ENCODE measurements around the gene TMC6.

Gene TMC6

DNA sequence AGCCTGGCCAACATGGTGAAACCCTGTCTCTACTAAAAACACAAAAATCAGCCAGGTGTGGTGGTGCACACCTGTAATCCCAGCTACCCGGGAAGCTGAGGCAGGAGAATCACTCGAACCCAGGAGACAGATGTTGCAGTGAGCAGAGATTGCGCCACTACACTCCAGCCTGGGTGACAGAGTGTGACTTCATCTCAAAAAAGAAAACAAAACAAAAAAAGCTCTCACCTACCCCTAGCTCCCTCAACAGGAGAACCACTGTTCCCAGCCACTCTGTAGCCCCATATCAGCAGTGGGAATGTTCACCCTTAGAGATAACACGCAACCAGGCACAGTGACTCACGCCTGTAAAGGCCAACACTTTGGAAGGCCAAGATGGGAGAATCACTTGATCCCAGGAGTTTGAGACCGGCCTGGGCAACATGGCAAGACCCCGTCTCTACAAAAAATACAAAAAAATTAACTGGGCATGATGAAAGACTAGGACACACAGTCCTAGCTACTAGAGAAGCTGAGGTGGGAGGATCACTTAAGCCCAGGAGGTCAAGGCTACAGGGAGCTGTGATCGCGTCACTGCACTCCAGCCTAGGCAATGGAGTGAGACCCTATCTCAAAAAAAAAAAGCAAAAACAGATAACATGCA, 7.4 kb upstream of the TMC6 start:
- DNase-seq (ENCODE audit: low read depth): no peak

DNA sequence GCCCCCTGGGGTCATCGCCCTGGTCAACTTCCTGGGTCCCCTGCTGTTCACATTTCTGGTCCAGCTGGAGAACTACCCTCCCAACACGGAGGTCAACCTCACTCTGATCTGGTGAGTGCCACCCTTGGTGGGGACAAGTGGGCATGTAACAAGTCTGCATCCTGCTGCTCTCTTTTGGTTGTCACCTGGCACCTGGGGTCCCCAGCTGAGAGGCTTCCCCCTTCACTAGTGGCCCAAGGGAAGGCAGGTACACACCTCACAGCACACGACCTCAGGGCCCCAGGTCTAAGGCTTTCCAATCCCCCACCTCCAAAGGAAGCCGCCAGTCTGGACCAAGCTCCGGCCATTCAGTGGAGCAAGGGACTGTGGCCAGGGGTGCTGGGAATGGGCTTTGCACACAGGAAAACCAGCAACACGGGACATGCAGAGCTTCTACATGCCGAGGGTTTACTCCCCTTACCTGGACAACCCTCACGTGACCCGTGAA, 6.4 kb upstream of the TMC6 start:
- no peak for DNase-seq (ENCODE audit: low read depth)

DNA sequence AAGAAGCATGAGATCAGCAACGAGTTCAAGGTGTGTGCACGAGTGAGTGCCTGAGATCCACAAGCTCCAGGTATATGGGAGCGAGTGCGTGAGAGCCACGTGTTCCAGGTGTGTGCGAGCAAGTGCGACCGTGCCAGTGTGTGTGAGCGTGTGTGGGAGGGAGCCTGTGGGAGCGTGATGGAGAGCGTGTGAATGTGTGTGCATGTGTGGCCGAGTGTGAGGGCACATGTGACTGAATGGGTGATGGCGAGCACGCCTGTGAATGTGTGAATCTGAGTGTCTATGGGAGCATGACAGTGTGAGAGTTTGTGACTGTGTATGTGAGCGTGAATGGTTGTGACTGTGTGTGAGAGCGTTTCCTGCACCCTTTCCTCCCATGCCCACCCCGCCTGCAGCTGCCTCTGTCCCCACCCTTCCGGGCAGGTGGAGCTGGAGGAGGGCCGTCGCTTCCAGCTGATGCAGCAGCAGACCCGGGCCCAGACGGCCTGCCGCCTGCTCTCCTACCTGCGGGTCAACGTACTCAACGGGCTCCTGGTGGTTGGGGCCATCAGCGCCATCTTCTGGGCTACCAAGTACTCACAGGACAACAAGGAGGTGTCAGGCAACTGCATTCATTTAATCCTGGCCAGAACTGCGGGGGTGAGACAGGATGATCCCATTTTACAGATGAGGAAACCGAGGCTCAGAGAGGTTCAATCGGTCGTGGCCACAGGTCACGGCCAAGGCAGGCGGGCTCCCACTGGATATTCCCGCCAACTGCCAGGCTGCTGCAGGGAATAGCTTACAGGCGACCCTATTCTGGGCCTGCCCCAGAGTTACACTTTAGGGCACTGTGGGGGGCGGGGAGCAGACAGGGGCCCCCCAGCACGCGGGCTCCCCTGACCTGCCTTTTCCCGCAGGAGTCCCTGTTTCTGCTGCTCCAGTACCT, 5.7 kb upstream of the TMC6 start:
- DNase-seq (ENCODE audit: low read depth): peak; percentile 63

DNA sequence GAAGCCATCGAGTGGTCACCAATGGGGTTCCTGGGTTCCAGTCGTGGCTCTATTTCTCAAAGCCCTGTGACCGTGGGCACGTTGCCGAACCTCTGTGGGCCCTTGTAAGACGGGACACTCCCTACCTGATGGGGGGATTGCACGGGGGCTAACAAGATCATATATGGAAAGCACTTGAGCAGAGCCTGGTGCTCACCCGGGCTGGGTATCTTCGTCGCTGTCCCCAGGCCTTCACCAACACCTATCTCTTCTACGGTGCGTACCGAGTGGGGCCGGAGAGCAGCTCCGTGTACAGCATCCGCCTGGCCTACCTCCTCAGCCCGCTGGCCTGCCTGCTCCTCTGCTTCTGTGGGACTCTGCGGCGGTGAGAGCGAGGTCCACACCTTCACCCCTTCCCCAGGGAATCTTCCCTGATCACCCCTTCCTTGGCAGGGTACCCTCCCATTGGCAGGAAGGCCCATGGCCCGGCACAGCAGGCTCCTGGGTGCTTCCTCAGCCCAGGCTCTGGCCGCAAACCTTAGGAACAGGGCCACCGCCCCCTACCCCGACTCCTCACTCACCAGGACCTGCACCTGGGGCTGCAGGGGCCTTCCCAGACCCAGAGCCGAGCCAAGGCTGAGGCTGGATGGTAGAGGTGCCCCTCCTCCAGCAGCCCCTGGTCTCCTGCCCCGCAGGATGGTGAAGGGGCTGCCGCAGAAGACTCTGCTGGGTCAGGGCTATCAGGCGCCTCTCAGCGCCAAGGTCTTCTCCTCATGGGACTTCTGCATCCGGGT, 4.8 kb upstream of the TMC6 start:
- no peak for DNase-seq (ENCODE audit: low read depth)

DNA sequence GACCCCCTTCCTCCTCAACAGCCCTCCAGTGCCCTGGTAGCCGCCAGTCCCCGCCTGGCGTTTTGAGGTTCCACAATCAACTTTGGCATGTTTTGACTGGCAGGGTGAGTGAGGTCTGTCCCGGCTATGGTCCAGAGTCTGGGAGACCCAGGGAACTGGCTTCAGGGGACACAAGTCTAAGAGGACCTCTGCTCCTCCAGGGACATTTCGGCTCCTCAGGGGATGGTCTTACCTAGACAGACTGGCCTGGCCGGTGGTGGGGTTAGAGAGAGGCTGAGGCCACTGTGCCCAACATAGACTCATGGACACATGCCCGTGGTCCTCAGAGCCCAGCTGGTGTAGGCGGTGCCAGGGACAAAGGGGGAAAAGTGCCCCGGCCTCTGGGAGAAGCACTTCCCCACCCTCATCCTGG, 4.2 kb upstream of the TMC6 start:
- DNase-seq (ENCODE audit: low read depth): no peak

DNA sequence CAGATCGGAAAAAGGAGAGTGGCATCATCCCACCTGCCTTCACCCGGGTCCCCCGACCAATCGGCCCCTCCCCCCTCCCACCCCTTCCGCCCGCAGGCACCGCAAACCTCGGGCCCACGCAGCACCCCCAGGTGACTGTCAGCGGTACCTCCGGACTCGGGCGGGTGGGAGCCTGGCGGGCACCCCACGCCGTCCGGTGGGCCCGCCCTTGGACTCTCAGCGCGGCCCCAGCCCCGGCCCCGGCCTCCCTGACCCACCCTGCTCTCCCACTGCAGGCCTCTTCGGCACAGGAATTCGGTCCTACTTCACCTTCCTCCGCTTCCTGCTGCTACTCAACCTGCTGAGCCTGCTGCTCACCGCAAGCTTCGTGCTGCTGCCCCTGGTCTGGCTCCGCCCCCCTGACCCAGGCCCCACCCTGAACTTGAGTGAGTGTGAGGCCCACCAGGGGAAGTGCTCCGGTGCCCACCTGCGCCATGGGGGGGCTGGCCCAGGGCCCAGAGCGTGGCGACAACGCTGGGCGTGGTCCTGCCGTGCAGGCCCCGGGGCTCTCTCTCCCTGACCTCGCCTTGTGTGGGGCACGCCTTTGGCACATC, 3.6 kb upstream of the TMC6 start:
- DNase-seq (ENCODE audit: low read depth): peak; percentile 46

DNA sequence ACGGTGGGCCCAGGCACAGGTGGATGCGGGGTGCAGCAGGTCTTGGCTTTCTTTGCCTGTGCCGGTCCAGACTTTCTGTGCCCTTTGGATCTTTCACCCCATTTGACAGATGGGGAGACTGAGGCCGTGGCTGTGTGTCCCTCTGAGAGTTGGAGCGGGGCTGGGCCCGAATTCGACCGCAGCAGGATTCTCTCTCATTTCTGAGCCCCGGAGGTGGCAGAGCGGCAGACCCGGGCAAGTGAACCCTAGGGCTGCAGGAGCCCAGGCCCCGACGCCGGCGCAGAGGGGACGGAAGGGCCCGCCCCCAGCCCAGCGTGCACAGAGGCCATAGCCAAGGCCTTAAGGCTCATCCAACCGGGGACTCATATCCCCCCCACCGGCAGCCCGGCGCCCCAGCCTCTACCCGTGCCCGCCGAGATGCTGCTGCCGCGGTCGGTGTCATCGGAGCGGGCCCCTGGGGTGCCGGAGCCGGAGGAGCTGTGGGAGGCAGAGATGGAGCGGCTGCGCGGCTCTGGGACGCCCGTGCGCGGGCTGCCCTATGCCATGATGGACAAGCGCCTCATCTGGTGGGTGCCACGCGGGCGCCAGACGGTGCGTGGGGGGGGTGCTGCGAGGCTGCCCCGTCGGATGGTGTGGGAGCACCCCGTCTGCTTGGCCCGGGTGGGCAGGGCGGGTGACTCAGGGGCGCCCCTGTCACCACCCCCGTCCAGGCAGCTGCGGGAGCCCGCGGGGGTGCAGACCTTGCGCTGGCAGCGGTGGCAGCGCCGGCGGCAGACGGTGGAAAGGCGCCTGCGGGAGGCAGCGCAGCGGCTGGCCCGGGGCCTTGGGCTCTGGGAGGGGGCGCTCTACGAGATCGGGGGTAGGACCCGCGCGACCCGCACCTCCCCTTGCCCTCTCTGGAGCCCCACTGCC, 2.9 kb upstream of the TMC6 start:
- no peak for DNase-seq (ENCODE audit: low read depth)

DNA sequence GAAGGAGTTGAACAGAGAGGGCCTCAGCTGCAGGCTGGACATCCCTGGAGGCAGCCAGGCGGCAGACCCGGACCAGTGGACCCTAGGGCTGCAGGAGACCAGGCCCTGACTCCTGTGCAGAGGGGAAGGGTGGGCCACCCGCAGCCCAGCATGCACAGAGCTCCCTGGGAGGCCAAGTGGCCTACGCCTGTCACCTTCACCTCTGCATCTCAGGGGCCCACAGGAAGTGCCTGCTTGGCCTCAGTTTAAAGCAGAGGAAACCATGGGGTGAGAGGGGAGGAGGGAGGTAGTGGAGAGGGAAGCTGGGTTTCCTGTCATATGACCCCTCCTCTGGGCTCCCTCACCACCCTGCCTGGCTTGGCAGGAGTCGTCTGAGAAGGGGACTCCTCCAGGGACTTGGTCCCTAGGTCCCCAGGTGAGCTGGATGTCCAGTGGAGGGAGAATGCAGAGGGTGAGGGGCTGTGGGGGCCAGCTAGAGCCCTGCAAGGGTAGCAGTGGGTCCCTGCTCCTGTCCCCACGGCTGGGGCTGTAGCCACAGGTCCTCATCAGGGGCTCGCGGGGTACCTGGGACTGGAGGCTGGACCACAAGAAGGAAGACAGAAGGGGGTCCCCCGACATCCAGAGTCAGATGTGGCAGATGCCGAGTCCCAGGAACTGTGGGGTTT, 2.0 kb upstream of the TMC6 start, which contains the start of gene TMC8:
TMC8 (plus strand) TSS at position 335 of the 665 bp plus-strand sequence. CDS start 818 bp downstream, outside the sequence.
- DNase-seq (ENCODE audit: low read depth): peak; percentile 61

DNA sequence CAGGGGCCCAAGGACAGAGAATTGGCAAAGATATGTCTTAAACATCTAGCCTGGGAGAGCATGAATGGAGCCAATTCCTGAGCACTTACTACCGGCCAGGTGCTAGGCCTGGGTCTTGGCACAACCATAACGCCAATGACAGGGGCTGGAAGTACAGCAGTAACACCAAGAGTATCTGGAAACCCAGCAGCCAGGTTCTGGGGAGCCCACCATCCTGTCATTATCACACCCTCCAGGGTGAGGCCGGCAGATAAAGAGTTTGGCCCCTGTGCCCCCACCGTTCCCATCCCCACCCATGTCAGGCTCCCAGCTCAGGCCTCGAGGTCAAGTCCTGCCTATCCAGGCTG, 1.5 kb upstream of the TMC6 start:
- no peak for DNase-seq (ENCODE audit: low read depth)

DNA sequence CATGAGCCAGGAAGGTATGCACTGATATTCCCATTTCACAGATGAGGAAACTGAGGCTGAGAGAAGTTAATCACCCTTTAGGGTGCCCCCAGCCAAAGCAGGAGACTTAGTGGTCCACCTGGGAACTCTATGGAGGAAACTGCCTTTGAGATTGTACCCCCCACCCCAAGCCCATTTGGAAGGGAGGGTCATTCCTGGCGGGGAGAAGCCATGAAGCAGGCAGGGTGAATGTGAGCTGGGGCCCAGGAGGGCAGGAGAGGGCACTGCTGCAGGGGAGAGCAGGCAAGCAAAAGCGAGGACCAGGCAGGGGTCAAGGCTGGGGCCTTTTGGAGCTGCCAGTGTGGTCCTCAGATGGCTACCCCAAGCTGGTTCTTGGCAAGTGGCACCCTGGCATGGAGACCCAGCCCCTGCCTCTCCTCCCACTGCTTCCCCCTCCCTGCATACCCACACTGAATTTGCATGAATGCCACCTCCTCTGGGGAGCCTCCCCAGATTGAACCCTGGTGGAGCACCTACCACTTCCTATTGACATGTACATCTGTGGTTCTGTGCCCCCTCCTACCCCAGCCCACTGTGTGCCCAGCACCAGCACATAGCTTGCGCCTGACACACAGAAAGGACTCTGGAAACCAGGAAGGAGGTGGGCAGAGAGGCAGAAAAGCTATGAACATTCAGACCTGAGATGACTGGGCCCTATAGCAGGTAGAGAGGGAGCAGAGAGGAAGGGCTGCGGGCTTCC, 965 bp upstream of the TMC6 start:
- DNase-seq (ENCODE audit: low read depth): no peak

DNA sequence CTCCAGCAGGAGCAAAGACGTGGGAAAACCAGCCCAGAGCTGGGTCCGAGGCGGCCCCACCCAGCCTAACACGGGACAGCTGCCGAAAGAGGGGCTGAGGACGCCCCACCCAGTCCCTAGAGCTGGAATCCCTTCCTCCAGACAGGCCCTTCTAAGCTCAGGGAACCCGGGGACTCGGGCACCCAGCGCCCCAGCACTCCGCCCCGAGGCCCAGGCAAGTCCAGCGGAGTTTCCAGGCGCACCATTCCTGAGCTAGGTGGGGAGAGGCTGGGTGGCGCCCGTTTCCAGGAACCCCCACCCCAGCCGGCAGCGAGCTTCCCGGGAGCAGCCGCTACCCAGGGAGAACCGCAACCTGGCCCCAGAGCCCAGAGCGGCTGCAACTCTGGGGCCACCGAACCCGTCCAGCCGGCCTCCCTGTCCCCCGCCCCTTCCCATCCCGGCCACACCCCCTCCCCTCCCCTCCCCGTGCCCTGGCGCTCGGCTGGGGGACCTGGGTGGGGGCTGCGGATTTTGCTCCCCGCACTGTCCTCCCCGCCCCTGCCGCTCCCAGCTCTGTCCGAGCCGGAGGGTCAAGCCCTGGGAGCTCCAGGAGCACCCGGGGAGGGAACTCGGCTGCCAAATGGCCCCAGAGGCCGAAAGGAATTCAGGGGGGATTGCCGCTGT, 536 bp downstream of the TMC6 start:
- no peak for DNase-seq (ENCODE audit: low read depth)

DNA sequence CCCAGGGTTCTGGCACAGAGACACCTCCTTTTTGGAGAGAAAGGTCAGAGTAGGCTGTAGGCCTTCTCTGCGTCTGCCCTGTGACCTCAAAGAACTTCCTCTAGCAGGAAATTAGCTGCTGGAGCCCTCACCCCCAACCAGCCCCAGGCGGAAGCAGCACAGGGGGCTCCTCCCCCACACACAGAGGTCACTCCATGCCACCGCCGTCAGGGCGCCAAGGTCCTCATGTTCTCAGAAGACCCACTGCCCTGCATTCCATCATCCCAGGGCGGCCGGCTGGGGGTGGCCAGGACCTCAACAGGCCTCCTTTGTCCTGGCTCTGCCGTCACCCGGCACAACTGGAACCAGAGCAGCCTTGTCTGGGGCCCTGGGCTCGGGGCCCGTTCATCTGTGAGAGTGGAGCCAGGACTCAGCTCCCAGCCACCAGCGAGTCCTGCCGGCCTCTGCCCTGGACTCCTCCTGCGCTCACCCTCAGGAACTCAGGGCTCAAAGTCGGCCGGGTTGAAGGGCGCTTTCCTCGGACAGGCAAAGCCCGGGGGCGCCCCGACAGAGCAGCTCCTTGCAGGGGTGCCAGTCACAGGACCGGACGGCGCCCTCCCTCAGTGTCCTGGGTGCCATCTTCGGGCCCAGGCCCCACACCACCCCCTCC, 1.2 kb downstream of the TMC6 start:
- DNase-seq (ENCODE audit: low read depth): no peak

DNA sequence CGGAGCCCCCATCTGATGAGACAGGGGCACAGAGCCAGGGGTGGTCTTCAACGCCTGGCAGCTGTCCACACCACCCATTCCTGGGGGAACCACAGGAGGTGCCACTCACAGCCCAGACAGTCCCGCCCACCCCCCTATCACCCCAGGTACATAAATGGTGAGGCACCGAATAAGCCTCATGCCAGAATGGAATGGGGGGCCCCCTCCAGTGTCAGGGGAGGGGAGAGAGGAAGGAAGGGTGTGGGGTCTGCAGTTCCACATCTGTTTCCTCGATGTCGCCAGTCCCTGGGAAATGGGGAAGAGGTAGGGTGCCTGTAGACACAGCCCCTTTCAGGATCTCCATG, 1.7 kb downstream of the TMC6 start:
- no peak for DNase-seq (ENCODE audit: low read depth)

DNA sequence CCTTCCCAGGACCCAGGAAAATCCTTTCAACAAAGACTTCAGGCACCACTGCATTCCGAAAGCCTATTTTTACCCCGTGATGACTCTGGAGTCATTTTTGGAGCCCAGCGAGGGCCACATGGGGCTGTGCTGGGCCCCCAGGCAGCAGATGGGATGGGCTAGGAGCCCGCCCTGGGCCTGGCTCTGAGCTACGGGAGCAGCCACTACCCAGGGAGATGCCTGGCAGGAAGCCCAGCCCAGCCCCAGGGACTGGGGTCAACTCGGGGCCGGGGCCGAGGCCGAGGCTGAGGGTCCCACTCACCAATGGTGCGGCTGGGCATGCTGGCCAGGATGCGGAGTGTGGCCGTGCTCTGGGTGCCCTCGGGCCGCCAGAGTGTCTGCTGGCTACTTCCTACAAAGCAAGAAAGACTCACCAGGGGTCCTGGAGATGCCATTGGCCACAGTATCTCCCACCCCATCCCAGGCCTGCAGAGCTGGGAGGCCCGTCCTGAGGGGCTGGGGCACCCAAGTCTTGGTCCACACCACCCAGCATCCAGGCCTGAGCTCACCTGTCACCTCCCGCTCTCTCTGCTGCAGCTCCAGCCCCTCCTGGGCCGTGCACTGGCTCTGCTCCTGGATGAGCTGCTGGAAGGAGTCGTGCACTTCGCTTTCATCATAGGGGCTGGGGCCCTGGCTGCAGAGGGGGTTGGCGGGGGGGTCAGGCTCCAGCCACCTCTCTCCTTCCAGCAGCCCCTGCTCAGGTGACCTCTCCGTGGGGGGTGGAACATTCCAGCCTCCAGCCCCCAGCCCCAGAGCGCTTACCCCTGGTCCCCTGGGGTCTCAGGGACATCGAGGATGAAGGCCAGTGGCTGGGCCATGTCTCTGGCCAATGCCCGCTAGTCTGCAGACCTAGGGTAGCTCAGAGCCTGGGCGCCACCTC, 2.3 kb downstream of the TMC6 start:
- DNase-seq (ENCODE audit: low read depth): no peak

DNA sequence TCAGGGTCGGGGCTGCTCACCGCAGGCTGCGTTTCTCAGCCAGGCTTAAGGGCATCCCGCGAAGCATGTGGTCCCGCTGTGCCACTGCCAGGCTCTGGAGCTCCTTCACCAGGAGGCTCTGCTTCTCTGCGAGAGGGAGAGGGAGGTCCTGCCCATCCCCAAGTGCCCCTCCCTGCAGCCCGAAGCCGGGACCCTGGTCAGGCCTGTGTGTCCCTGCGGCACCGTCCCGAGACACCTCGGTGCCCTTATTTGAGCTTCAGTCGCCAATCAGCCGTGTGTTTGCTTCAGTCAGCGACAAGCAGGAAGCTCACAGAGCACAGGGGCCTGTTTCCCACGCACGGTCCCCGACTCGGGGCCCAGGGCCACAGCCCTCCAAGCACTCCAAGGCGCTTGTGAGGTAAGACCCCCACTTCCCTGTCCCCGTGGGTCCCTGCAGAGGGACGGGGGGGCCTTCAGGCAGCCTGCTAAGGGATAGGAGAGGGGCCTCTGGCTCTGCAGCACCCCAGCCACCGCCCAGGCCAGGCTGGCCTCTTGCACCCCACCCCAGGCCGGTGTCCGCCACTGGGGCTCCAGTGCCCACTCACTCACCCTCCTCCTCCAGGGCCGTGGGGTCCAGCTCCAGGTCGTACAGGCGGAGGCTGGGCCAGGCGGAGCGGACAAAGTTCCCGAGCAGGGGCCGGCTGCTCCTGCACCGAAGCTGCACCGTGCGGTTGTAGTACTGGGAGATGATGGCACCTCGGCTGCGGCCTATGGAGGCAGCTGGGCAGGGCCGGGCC, 3.2 kb downstream of the TMC6 start:
- DNase-seq (ENCODE audit: low read depth): no peak

DNA sequence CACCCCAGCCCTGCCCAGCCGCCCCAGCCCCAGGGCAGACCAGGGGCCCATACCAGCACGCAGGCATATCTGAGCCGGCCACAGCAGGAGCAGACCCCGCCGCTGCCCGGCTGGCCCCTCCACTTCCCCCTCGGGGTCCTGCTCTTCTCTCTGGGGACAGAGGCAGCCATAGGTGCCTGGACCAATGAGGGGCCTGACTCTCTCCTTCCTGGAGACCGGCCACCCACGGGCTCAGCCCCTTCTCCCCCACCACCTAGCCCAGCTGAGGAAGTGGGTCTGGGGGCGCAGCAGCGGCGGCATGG, 3.8 kb downstream of the TMC6 start:
- DNase-seq (ENCODE audit: low read depth): no peak

All from activated T-cell treated with anti-CD3 and anti-CD28 coated beads for 24 hours (primary cell).